ENCODE measurements around the gene PLXNC1.
A peak's percentile ranks its signal among the peaks of the same experiment; 100 is the strongest.

PLXNC1 gene

DNA sequence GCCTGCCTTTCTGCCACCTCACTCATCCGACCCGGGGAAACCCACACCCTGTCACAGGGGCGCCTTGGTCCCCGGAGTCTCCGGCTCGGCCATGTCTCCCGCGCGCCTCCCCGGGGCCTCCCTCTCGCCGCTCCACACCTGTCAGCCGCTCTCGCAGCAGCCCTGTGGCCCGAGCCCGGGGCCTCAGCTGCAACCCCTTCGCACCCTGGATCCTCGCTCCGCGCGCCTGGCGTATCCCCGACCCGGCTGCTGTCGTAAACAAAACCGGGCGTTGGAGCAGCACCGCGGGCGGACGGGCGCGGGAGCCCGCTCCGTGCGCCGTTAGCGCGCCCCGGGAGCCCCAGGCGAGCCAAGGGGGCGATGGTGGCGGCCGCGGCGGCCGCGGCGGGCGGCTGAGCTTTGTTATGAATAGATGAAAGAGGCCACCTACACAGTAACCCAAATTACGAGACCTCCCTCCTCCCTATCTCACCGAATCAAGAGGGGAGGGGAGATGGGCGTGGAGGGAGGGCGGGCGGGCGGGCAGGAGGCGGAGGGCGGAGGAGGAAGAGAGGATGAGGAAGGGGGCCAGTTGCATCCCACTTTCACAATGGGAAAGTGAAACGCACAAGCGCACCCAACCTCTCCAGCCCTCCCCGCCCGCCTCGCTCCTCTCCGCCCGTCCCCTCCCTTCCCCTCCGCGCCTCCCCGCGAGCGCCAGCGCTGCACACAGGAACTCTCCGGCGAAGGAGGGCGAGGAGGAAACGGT, at the start of gene PLXNC1:
TSS of gene PLXNC1 (plus strand) at position 587 of the 748 bp plus-strand sequence. CDS start 395 bp downstream, outside the sequence.
- DNase-seq (ENCODE audit: low read depth, low spot score), result no peak

DNA sequence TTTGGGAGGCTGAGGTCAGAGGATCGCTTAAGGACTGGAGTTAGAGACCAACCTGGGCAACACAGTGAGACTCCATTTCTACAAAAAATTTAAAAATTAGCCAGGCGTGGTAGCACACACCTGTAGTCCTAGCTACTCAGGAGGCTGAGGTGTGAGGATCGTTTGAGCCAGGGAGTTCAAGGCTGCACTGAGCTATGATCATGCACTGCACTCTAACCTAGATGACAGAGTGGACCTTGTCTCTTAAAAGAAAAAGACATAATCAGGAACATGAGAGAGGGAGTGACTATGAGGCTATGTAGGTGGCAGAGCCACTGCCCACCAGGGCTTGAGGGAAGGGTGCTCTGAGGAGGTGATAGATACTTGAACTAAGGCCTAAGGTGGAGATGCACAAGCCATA, 49.2 kb upstream of the PLXNC1 start:
- no peak for DNase-seq (ENCODE audit: low read depth, low spot score)

DNA sequence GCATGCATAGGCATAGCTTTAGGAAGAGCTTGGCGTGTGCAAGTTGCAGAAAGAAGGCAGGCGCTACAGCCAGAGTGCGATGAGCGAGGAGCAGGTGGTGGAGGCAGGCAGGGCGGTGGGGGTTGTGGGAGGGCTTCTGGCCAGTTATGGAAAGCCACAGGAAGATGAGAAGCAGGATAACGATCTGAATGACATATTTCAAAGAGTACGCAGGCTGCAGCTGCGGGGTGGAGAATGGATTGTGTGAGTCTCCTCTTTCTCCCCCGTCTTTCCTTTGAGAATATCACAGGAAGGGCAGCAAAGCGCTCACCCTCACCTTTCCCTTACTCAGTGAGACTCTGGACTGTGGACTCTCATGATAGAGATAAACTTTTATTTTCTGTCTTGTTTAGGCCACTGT, 48.7 kb upstream of the PLXNC1 start:
- no peak for DNase-seq (ENCODE audit: low read depth, low spot score)

DNA sequence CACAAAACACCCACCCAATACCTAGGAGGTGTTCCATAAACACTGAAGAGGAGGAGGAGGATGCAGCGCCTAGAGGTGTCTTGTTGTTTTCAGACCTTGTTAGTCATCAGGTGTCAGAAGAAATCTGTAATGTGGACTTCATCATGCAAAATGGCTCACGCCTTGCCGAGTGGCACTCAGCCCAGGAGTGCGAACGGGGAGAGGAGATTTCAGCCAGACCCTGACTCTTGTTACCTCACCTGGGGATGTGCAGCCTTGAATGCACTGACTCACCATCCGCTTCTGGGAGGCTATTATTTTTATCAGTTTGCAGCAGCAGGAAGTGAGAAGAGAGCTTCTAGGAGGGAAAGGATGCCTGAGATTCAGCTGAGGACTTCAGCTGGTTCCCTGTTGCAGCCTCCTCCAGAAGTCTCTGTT, 48.2 kb upstream of the PLXNC1 start:
- no peak for DNase-seq (ENCODE audit: low read depth, low spot score)

DNA sequence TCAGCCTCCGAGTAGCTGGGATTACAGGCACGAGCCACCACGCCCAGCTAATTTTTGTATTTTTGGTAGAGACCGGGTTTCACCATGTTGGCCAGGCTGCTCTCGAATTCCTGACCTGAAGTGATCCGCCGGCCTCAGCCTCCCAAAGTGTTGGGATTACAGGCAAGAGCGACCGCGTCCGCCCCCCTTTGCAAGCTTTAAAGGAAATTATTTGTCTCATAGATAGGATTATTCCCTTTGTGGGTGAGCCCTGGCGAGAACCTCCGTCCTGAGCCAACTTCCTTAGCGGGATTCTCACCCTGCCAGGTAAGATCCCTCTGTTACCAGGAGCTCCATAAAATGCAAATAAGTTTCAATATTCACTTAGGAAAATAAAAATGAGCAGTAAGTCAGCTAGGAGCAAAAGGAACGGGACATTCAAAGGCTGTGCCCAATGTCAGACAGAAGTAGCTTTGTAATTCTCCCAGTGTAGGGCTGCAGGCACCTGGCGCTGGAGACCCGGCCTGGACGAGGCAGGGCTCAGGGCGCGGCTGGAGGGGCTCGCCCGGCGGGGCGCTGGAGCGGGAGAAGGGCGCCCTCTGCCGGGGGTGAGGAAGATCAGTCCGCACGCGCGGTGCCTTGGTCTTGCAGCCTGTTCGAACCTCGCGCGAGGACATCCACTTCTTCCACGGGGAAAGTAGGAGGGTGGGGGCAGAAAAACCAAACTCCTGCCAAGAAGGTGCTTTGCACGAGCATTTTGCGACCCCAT, 47.2 kb upstream of the PLXNC1 start:
- peak; percentile 65 for DNase-seq (ENCODE audit: low read depth, low spot score)

DNA sequence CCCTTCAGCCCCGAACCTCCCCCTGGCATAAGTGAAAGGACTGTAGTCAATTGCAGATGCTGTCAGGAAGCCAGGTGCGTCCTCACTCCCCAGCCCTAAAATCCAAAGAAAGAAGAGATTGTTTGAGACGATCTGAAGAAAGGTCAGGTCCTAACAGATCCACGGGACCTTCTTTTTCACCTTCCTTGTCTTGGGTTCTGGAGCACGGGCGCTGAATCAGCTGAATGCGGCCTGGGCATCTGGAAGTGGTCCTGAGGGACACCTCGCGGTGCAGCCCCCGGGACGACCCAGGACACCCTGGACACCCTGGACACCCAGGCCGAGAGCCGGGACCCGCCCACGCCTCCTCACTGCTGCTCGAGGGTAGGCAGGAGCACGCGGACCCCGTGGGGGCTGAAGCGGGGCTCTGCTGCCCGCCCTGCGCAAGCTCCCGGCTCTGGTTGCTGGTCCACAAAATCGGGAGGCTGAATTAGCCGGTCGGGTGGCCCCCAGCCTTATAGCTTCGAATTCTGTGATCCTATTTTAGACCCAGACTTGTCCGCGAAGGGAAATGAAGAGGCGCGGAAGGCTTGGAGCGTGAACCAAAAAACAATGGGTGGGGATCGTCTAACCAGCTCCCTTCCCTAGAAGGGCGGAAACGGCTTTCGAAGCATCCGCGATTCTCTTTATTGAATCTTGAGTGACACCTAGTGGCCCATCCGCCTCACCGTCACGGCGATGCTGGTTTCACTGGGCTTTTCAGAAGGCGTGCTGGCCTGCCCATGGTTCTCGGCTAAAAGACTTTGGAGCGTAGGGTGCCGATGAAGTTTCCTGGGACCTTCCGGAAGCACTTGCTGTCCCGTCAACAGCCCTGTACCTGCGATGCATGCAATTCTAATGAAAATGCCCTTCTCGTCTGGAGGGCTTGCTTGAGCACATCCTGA, 46.4 kb upstream of the PLXNC1 start:
- peak; percentile 74 for DNase-seq (ENCODE audit: low read depth, low spot score)

DNA sequence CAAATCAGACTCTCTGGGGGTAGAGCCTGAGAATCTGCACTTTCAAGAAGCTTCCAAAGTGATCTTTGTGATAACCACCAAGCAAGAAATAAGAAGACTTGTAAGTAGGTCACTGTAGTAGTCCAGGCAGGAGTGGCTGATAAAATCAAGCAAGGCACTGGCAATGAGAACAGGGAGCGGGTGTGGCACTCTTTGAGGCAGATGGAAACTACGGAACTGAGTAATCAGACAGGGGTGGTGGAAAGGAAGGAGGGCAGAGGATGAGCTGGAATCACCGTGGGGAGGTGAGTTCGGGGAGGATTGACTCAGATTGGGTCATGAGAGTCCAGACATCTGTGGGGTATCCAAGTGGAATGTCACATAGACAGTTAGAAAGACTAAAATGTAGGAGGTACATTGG, 44.4 kb upstream of the PLXNC1 start:
- no peak for DNase-seq (ENCODE audit: low read depth, low spot score)

DNA sequence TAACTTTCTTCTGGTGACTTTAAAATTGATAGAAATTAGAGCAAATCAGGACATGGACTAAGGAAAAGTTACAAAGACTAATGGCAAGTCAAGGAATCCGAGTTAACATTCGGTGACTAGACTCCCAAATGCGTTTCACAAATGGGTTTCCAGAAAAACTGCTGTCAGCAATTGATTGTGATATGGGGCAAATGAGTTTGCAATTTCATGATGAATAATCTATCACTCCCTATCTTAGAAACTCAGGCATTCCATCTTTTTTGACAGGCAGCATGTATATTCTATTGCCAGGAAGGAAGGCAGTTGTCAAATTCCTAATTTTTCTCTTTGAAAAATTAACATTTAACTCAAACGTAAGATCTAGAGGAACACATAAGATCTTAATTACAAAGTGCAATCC, 40.5 kb upstream of the PLXNC1 start:
- DNase-seq (ENCODE audit: low read depth, low spot score), result no peak

DNA sequence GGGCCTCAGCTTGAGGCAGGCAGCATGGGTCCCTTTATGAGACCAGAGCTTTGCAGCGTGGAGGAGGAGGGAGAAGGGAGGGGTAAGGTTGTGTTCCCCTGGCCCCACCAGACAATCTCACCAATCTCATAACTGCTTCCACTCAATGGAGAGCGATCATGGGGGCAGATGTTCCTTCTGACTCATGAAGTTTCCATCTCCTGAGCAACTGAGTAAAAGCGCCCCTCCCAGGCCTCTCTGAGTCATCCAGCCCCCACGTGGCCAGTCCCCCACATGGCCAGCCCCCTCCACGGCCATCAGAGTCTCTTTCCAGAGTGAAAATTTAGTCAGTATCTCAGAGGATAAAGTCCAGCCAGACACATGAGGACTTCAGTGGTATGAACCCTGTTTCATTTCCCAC, 39.2 kb upstream of the PLXNC1 start:
- no peak for DNase-seq (ENCODE audit: low read depth, low spot score)

DNA sequence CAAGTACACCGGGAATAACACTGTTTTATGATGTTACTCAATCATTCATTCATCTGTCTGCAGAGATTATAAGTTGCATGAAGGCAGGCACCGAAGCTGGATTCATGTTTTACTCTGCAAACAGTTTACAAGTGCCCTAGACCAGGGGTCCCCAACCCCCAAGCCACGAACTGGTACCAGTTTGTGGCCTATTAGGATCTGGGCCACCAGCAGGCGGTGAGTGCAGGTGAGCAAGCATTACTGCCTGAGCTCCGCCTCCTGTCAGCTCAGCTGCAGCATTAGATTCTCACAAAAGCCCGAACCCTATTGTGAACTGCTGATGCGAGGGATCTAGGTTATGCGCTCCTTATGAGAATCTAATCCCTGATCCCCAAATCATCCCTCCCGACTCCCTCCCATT, 38.1 kb upstream of the PLXNC1 start:
- DNase-seq (ENCODE audit: low read depth, low spot score), result no peak

DNA sequence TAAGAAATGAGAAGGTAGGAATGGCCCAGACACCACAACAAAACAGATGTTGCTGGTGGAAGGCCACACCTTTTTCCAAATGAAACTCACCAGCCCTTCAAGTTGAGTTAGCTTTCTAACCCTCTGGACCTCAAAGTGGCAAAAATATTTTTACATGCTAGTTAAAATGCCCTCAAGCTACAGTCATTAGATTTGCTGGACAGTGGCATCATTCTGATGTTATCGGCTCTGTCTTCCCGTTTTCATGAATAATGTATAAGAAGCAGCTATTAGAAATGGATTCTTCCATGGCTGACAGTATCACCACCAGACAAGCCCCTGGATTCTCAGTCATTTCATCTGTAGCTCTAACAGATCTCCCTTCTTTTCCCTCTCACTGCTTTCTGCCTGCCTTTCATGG, 37.1 kb upstream of the PLXNC1 start:
- no peak for DNase-seq (ENCODE audit: low read depth, low spot score)

DNA sequence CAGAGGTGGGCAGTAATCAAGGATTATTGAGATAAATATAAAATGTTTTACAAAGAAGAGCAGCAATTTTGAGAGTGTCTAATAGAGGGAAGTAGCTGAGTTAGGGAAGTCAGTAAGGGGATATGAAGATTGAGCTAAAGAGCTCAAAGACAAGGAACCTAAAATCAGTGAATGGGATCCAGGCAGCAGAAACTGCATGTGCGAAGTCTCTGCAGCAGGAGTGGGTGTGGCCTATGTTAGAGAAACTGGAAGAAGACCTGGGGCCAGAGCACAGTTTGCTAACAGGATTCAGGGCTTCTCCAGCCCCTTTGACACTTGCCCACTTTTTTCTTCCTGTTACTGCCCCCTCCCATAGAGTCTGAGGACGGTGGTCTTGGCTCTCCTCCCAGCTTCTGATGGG, 36.3 kb upstream of the PLXNC1 start:
- no peak for DNase-seq (ENCODE audit: low read depth, low spot score)

DNA sequence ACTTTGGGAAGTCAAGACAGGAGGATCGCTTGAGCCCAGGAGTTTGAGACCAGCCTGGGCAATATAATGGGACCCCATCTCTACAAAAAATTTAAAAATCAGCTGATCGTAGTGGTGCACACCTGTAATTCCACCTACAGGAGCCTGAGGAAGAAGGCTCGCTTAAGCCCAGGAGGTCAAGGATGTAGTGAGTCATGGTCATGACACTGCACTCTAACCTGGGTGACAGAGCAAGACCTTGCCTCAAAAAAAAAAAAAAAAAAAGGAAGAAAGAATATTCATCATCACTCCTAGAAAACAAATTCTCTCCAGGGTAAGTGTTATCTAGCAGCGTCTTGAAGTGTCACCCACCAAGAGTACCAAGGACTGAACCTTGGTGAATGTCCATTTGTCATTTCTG, 34.2 kb upstream of the PLXNC1 start:
- DNase-seq (ENCODE audit: low read depth, low spot score), result no peak

DNA sequence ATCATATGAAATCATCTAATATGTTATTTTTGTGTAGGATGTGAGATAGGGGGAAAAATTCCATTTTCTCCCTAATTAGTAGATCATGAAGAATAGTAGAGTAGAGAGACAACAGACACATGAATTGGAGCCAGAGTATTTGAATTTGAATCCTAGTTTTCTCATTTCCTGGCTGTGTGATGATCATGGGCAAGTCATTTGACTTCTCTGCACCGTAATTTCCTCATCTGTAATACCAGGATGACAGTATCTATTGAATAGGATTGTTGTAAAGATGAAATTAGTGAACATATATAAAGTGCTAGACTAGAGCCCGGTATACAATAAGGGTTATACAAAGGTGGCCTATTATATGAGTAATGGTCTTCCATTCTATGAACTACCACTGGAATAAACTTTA, 32.2 kb upstream of the PLXNC1 start:
- DNase-seq (ENCODE audit: low read depth, low spot score), result no peak

DNA sequence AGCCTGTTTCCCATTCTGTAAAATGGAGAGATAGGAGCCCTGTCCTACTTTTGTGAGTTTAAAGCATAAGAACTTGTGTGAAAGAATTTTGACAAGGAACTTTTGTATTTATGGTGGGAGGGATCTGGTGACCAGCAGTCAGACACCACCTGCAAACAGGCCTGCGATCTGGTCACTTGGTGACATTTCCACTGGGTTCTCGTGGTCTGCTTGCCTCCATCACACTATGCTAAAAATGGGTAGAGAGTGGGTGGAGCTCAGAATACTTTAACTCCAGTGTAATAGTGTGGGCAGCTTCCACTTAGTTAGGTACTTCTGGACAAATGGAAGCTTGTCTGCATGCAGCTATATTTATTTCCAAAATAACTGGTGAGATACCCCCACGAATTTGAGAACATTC, 26.5 kb upstream of the PLXNC1 start:
- DNase-seq (ENCODE audit: low read depth, low spot score), result no peak

DNA sequence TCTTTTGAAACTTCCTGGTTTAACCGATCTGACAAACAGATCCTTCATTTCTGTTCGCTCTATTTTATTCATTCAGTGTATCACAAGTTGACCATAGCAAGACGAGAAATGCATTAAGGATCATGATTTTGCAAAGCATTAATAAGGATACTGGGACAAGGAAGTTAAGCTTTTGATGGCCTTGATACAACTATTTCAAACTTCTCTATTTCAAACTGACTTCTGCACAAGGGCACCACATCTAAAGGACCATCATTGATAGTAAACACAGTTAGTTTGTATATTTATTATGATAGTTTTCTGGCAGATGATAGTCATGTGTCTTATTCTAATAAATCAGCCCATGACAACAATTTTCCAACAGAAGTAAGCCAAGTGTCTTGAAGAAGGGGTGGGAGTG, 25.8 kb upstream of the PLXNC1 start:
- DNase-seq (ENCODE audit: low read depth, low spot score), result no peak

DNA sequence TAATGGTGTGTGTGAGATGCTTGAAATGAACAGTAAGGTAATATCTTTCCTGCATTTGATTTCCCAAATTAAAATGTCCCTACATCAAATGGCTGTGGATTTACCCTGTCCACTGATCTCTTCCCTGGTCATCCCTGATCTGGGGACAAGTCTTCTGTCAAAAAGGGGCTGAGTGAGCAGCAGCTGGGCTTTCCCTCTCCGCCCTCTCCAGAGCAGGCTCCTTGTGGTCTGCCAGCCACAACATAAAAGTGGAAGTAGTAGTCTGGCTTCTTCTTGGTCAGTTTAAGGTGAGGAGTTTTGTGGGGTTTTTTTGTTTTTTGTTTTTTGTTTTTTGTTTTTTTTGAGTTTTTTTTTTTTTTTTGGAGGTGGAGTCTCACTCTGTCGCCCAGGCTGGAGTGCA, 25.2 kb upstream of the PLXNC1 start:
- DNase-seq (ENCODE audit: low read depth, low spot score), result no peak

DNA sequence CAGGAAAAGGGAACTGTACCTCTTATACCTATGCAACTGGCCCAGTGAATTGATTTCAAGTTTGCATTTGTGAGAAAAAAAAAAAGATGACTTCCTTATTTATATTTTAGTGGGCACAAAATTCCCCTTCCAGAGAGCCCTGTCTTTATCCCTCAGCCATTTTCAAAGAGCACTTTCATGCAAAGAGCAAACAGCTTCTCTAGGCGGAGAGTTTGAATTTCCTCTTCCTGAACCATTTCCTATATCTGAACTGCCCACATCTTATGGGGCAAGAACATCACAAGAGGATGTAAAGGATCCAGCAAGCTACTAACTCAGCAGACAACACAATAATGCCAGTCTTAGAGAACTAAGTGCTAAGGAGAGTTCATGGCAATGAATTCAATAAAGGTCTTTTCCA, 22.3 kb upstream of the PLXNC1 start:
- no peak for DNase-seq (ENCODE audit: low read depth, low spot score)

DNA sequence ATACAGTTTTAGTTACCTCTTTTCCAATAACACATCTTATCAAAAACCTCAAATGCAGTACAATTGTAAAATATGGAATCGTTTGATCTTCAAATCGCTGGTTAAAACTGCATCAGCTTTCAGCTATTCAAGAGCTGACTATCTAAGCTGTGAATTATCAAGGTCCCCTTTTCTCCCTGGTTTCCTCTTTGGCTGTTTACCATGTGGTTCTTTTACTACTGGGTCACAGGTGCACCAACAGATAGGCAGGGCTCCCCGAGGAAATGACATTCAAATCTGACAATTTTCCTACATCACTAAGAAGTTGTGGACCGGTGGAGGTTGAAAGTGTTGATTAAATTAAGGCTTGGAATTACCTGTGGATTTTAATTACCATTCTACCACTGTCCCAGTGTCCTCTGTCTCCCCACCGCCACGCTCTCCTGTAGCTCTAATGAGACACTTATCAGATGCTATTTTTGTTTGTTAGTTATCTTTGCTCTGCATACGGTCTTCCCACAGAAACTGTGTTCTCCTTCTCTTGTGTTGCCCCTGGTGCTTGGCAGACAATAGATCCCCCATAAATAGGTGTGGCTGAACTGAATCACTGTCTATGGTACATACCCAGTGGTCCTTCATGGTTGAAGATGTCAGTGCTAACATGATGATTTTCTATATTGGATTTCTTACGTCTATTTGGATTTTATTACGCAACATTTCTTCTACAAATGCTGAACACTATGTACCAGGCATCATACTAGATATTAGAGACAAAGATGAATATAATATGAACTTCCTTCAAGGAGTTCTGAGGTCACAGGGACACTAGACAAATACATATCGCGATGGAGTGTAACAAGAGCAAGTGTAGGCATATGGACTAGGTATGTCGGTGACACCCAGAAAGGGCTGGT, 20.9 kb upstream of the PLXNC1 start:
- no peak for DNase-seq (ENCODE audit: low read depth, low spot score)

DNA sequence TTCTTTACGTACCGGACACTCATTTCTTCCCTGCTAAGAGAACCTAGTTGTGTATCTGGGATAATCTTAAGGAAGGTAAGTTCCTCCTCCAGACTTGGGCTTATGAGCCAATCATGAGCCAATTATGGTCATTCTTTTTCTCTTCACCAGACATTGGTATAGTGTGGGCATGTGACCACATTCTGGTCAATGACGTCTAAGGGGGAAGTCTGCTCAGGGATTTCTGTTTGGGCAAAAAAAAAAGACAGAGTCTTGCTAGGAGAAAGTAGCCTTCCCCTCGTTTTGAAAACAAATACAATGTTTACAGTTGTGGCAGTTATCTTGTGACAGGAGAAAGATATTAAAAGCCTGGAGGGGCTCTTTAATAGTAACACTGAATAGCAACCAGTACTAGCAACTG, 20.1 kb upstream of the PLXNC1 start:
- no peak for DNase-seq (ENCODE audit: low read depth, low spot score)

Data from activated CD4-positive, CD25-positive, alpha-beta regulatory T cell treated with anti-CD3 and anti-CD28 coated beads, Interleukin-2, amount 50 U/mL, for 16 hours (primary cell).